PFSK-1 (cell line): ENCODE measurements around the gene SKIL.

Experiments used
- FOXP2 ChIP-seq: optimal IDR thresholded peaks from 2 replicates; pipeline ENCODE3; 2011; ENCODE audit warnings: borderline replicate concordance, control low read depth, inconsistent platforms; ENCODE audit not compliant: insufficient read depth; ENCODE audit errors: extremely low read length, extremely low read depth
- POLR2AphosphoS5 ChIP-seq: IDR thresholded peaks from 2 replicates; pipeline ENCODE4 v1.6.1; 2012; ENCODE audit warnings: low read depth, mild to moderate bottlenecking, control low read depth, low read length, moderate library complexity
- REST ChIP-seq, 2 experiments: IDR thresholded peaks; 2 replicates each; pipeline versions ENCODE4 v1.6.1 to v1.8.0; 2011 to 2012; ENCODE audit warnings: low read depth in 2 of 2, low read length in 2 of 2, control low read depth in 1 of 2, inconsistent platforms in 1 of 2, mild to moderate bottlenecking in 1 of 2, moderate library complexity in 1 of 2; ENCODE audit not compliant: insufficient read depth in 1 of 2
- SIN3A ChIP-seq: IDR thresholded peaks from 2 replicates; pipeline ENCODE4 v1.6.1; 2012; ENCODE audit warnings: mild to moderate bottlenecking, low read length, moderate library complexity, borderline replicate concordance; ENCODE audit not compliant: insufficient read depth
- TAF1 ChIP-seq: IDR thresholded peaks from 2 replicates; pipeline ENCODE4 v1.6.1; 2012; ENCODE audit warnings: low read length, control low read depth, borderline replicate concordance; ENCODE audit not compliant: insufficient read depth

GRCh38 chr3:170413291-170413690 is 55.8 kb downstream of the SKIL start:
- no peak for TF ChIP-seq FOXP2
- TF ChIP-seq TAF1 = no peak
- no peak for TF ChIP-seq POLR2AphosphoS5
- no peak for TF ChIP-seq SIN3A
- no peak for TF ChIP-seq REST (IDR thresholded peaks at IDR 0.05; ENCODE audit: insufficient read depth in 1 of 2, low read depth in 2 of 2, low read length in 2 of 2)
